Liver (tissue), 9 donors: ENCODE results near the gene LYSET. TPM values are rescaled to one million over a fixed set of nuclear protein-coding genes. Genes with fewer than 3 reads are reported as not detected.

Experiments
- DNase-seq: peaks from one replicate; pipeline ENCODE4 v3.0.0-alpha.2; 2017; ENCODE audit warnings: low spot score
- H3K27ac ChIP-seq, 2 donors: one replicate each; pipeline ENCODE4 v1.7.0; 2013; ENCODE audit warnings: inconsistent platforms in 2 of 2, low read length in 2 of 2, control low read depth in 1 of 2, low read depth in 1 of 2, mild to moderate bottlenecking in 1 of 2
- H3K27me3 ChIP-seq, 4 donors: one replicate each; pipeline versions ENCODE4 v1.6.1 to v1.7.0; 2013; ENCODE audit warnings: low read length in 3 of 4, inconsistent platforms in 1 of 4, mild to moderate bottlenecking in 1 of 4, moderate library complexity in 1 of 4; ENCODE audit not compliant: control insufficient read depth in 4 of 4, insufficient read depth in 4 of 4
- H3K36me3 ChIP-seq, 4 donors: one replicate each; pipeline versions ENCODE4 v1.6.1 to v1.7.0; 2013; ENCODE audit warnings: low read length in 3 of 4, mild to moderate bottlenecking in 3 of 4, low read depth in 1 of 4, moderate library complexity in 1 of 4; ENCODE audit not compliant: control insufficient read depth in 4 of 4, insufficient read depth in 3 of 4
- H3K4me1 ChIP-seq, 4 donors: one replicate each; pipeline versions ENCODE4 v1.6.1 to v1.7.0; 2013; ENCODE audit warnings: low read length in 3 of 4, mild to moderate bottlenecking in 3 of 4, moderate library complexity in 1 of 4; ENCODE audit not compliant: control insufficient read depth in 4 of 4, insufficient read depth in 4 of 4
- H3K4me3 ChIP-seq, 3 donors: one replicate each; pipeline versions ENCODE4 v1.6.1 to v1.7.0; 2013; ENCODE audit warnings: low read length in 3 of 3, control low read depth in 1 of 3, low read depth in 1 of 3, mild to moderate bottlenecking in 1 of 3
- H3K9ac ChIP-seq, 2 donors: one replicate each; pipeline ENCODE4 v1.7.0; 2013; ENCODE audit warnings: low read length in 2 of 2, mild to moderate bottlenecking in 2 of 2, moderate library complexity in 2 of 2, control low read depth in 1 of 2, low read depth in 1 of 2
- H3K9me3 ChIP-seq, 4 donors: one replicate each; pipeline versions ENCODE4 v1.6.1 to v1.7.0; 2013; ENCODE audit warnings: low read length in 3 of 4; ENCODE audit not compliant: control insufficient read depth in 4 of 4
- EGR1 ChIP-seq, 2 donors: IDR thresholded peaks; 2 replicates each; pipeline ENCODE4 v1.6.1; 2016 to 2018; ENCODE audit warnings: antibody characterized with exemption in 2 of 2, low read depth in 2 of 2
- FOXA1 ChIP-seq: IDR thresholded peaks from 2 replicates; pipeline ENCODE4 v1.6.1; 2016; ENCODE audit warnings: antibody characterized with exemption
- FOXA2 ChIP-seq: IDR thresholded peaks from 2 replicates; pipeline ENCODE4 v1.6.1; 2016; ENCODE audit warnings: antibody characterized with exemption
- GABPA ChIP-seq, 2 donors: IDR thresholded peaks in 1 of 2; conservative IDR thresholded peaks in 1 of 2; 2 replicates each; pipeline ENCODE4 v1.6.1; 2016; ENCODE audit warnings: antibody characterized with exemption in 2 of 2, mild to moderate bottlenecking in 1 of 2, moderate library complexity in 1 of 2
- HNF4A ChIP-seq, 2 donors: conservative IDR thresholded peaks; 2 replicates each; pipeline ENCODE4 v1.6.1; 2016; ENCODE audit warnings: antibody characterized with exemption in 2 of 2, mild to moderate bottlenecking in 2 of 2
- HNF4G ChIP-seq: IDR thresholded peaks from 2 replicates; pipeline ENCODE4 v1.6.1; 2016; ENCODE audit warnings: antibody characterized with exemption
- JUND ChIP-seq, 2 donors: IDR thresholded peaks; 2 replicates each; pipeline ENCODE4 v1.6.1; 2016; ENCODE audit warnings: antibody characterized with exemption in 2 of 2
- NR2F2 ChIP-seq: IDR thresholded peaks from 2 replicates; pipeline ENCODE4 v1.6.1; 2016; ENCODE audit warnings: antibody characterized with exemption
- RAD21 ChIP-seq, 2 donors: IDR thresholded peaks; 2 replicates each; pipeline ENCODE4 v1.6.1; 2016; ENCODE audit warnings: antibody characterized with exemption in 2 of 2, mild to moderate bottlenecking in 2 of 2
- RXRA ChIP-seq, 2 donors: IDR thresholded peaks; 2 replicates each; pipeline ENCODE4 v1.6.1; 2017 to 2018; ENCODE audit warnings: antibody characterized with exemption in 2 of 2, mild to moderate bottlenecking in 1 of 2
- SP1 ChIP-seq: IDR thresholded peaks from 2 replicates; pipeline ENCODE4 v1.6.1; 2018; ENCODE audit warnings: antibody characterized with exemption, mild to moderate bottlenecking
- TAF1 ChIP-seq: conservative IDR thresholded peaks from 2 replicates; pipeline ENCODE4 v1.6.1; 2016; ENCODE audit warnings: antibody characterized with exemption, mild to moderate bottlenecking
- YY1 ChIP-seq: IDR thresholded peaks from 2 replicates; pipeline ENCODE4 v1.6.1; 2016; ENCODE audit warnings: antibody characterized with exemption, mild to moderate bottlenecking
- WGBS: extraction: QIAGEN DNeasy Blood & Tissue Kit; methylation state at CpG from one replicate; pipeline ENCODE4 v1.1.7; 2013; 5-methylcytosine and 5-hydroxymethylcytosine counted together
- polyA plus RNA-seq, 2 donors: library from polyadenylated mRNA; stranded (reverse) in 1 of 2; unstranded in 1 of 2; fragments of 200-250 nt in 1 of 2; fragments of >200 nt in 1 of 2; fragmentation: Nextera tagmentation in 1 of 2; extraction: Ambion mirVana in 1 of 2; gene quantifications; one replicate each; pipeline versions ENCODE4 v1.2.1 to v1.2.3, GENCODE V29; 2013 to 2015
- total RNA-seq, 2 donors: library from RNA; depleted of rRNA; stranded (reverse); fragments of >200 nt; gene quantifications; one replicate each; pipeline ENCODE4 v1.2.3, GENCODE V29; 2014
- TF ChIP-seq, protein P1 (sequence below): IDR thresholded peaks from 2 replicates; pipeline ENCODE4 v1.6.1; 2016; ENCODE audit warnings: antibody characterized with exemption, mild to moderate bottlenecking
- TF ChIP-seq, protein P2 (sequence below): IDR thresholded peaks from 2 replicates; pipeline ENCODE4 v1.6.1; 2016; ENCODE audit warnings: antibody characterized with exemption
- TF ChIP-seq, protein P3 (sequence below): IDR thresholded peaks from 2 replicates; pipeline ENCODE4 v1.6.1; 2016; ENCODE audit warnings: antibody characterized with exemption
- TF ChIP-seq, protein P4 (sequence below): fragments of 150-350 bp; IDR thresholded peaks from 2 replicates; pipeline ENCODE4 v1.5.1; 2017; ENCODE audit warnings: improper control_type of control experiment, low read depth, low read length; ENCODE audit not compliant: missing input control
- TF ChIP-seq, protein P5 (sequence below): IDR thresholded peaks from 2 replicates; pipeline ENCODE4 v1.6.1; 2016; ENCODE audit warnings: antibody characterized with exemption
- donor health status: healthy.
- donor health status: healthy.
- donor health status: healthy.
- donor health status: healthy.
- donor health status: healthy.

LYSET gene
- total and polyA plus RNA-seq, 4 donors: 5.6 to 13.4 (median 6.5) TPM

DNA sequence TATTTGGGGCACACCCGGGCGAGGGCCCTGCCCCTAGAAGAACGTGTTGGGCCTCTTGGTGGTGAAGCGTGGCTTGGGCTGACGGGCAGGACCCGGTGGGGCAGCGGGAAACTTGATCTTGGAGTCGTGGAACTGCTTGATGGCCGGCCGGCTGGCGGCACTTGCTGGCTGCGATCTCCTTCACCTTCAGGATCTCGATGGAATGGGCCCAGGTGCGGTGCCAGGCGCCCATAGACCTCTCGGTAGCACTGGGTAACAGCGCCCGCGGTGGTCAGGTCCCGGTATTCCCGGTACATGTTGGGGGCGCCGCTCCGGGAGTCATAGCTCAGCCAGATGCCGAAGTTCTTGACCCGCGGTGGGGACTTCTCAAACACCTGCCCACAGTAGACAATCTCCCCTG lies 38.4 kb downstream of the LYSET start:
- TF ChIP-seq, protein P1, sequence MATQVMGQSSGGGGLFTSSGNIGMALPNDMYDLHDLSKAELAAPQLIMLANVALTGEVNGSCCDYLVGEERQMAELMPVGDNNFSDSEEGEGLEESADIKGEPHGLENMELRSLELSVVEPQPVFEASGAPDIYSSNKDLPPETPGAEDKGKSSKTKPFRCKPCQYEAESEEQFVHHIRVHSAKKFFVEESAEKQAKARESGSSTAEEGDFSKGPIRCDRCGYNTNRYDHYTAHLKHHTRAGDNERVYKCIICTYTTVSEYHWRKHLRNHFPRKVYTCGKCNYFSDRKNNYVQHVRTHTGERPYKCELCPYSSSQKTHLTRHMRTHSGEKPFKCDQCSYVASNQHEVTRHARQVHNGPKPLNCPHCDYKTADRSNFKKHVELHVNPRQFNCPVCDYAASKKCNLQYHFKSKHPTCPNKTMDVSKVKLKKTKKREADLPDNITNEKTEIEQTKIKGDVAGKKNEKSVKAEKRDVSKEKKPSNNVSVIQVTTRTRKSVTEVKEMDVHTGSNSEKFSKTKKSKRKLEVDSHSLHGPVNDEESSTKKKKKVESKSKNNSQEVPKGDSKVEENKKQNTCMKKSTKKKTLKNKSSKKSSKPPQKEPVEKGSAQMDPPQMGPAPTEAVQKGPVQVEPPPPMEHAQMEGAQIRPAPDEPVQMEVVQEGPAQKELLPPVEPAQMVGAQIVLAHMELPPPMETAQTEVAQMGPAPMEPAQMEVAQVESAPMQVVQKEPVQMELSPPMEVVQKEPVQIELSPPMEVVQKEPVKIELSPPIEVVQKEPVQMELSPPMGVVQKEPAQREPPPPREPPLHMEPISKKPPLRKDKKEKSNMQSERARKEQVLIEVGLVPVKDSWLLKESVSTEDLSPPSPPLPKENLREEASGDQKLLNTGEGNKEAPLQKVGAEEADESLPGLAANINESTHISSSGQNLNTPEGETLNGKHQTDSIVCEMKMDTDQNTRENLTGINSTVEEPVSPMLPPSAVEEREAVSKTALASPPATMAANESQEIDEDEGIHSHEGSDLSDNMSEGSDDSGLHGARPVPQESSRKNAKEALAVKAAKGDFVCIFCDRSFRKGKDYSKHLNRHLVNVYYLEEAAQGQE: no peak
- TF ChIP-seq EGR1 (IDR thresholded peaks at IDR 0.05; ENCODE audit: low read depth in 2 of 2) (no peak), FOXA2 (no peak), JUND (IDR thresholded peaks at IDR 0.05) (no peak), HNF4A (conservative IDR thresholded peaks at IDR 0.05) (no peak), YY1 (no peak), FOXA1 (no peak), TAF1 (no peak)
- TF ChIP-seq, protein P2, sequence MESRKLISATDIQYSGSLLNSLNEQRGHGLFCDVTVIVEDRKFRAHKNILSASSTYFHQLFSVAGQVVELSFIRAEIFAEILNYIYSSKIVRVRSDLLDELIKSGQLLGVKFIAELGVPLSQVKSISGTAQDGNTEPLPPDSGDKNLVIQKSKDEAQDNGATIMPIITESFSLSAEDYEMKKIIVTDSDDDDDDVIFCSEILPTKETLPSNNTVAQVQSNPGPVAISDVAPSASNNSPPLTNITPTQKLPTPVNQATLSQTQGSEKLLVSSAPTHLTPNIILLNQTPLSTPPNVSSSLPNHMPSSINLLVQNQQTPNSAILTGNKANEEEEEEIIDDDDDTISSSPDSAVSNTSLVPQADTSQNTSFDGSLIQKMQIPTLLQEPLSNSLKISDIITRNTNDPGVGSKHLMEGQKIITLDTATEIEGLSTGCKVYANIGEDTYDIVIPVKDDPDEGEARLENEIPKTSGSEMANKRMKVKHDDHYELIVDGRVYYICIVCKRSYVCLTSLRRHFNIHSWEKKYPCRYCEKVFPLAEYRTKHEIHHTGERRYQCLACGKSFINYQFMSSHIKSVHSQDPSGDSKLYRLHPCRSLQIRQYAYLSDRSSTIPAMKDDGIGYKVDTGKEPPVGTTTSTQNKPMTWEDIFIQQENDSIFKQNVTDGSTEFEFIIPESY: no peak
- H3K27me3 ChIP-seq: no peaks in the 10 kb centered on the region
- H3K9me3 ChIP-seq: no peaks in the 10 kb centered on the region
- no peaks in the 10 kb centered on the region for H3K4me1 ChIP-seq
- no peak overlapping the region for H3K9ac ChIP-seq
- DNase-seq: no peak
- H3K36me3 ChIP-seq: peaks cover 9 to 56% (median 34%) of the 10 kb centered on the region in 4 donors
- 98% methylated on average over 27 of the region's 27 CpGs for WGBS
- no peak overlapping the region for H3K4me3 ChIP-seq
- H3K27ac ChIP-seq: no peak overlapping the region

DNA sequence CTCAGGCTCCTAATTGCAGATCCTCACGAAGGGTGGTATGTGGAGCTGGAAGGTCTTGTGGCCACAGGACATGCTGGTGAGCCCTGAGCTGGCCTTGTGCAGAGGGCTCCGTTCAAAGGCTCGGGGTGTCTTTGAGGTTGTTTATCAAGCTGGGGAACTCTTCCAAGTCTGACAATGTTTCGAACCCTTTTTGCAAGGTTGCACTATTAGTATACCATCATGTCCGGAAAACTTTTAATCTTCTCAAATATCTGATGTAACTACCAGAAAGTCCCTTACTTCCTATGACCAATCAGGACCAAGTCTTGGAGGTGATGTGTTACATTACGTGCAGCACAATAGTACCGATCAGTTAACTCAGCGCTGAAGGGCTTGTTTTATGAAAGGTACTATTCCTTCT lies 43.4 kb downstream of the LYSET start:
- no peak overlapping the region for H3K9ac ChIP-seq
- peaks cover 3 to 41% (median 26%) of the 10 kb centered on the region in 4 donors for H3K36me3 ChIP-seq
- H3K27me3 ChIP-seq: no peaks in the 10 kb centered on the region
- H3K4me3 ChIP-seq: no peak overlapping the region
- DNase-seq: no peak
- TF ChIP-seq, protein P2: no peak
- no peak for TF ChIP-seq YY1
- TF ChIP-seq HNF4A (conservative IDR thresholded peaks at IDR 0.05): no peak
- TF ChIP-seq RAD21 (IDR thresholded peaks at IDR 0.05): no peak
- TF ChIP-seq FOXA1: no peak
- TF ChIP-seq FOXA2: no peak
- TF ChIP-seq NR2F2: no peak
- TF ChIP-seq, protein P3, sequence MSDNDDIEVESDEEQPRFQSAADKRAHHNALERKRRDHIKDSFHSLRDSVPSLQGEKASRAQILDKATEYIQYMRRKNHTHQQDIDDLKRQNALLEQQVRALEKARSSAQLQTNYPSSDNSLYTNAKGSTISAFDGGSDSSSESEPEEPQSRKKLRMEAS: no peak
- no peak for TF ChIP-seq SP1
- TF ChIP-seq JUND (IDR thresholded peaks at IDR 0.05): no peak
- TF ChIP-seq RXRA (IDR thresholded peaks at IDR 0.05): no peak
- no peak for TF ChIP-seq GABPA (IDR thresholded peaks at IDR 0.05 in 1 of 2, conservative IDR thresholded peaks at IDR 0.05 in 1 of 2)
- no peak for TF ChIP-seq EGR1 (IDR thresholded peaks at IDR 0.05; ENCODE audit: low read depth in 2 of 2)
- TF ChIP-seq, protein P1: no peak
- TF ChIP-seq, protein P4, sequence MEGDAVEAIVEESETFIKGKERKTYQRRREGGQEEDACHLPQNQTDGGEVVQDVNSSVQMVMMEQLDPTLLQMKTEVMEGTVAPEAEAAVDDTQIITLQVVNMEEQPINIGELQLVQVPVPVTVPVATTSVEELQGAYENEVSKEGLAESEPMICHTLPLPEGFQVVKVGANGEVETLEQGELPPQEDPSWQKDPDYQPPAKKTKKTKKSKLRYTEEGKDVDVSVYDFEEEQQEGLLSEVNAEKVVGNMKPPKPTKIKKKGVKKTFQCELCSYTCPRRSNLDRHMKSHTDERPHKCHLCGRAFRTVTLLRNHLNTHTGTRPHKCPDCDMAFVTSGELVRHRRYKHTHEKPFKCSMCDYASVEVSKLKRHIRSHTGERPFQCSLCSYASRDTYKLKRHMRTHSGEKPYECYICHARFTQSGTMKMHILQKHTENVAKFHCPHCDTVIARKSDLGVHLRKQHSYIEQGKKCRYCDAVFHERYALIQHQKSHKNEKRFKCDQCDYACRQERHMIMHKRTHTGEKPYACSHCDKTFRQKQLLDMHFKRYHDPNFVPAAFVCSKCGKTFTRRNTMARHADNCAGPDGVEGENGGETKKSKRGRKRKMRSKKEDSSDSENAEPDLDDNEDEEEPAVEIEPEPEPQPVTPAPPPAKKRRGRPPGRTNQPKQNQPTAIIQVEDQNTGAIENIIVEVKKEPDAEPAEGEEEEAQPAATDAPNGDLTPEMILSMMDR: no peak
- no peak for TF ChIP-seq TAF1
- TF ChIP-seq, protein P5, sequence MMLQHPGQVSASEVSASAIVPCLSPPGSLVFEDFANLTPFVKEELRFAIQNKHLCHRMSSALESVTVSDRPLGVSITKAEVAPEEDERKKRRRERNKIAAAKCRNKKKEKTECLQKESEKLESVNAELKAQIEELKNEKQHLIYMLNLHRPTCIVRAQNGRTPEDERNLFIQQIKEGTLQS: no peak
- TF ChIP-seq HNF4G: no peak
- 97% methylated on average over 8 of the region's 8 CpGs for WGBS
- no peaks in the 10 kb centered on the region for H3K9me3 ChIP-seq
- no peak overlapping the region for H3K27ac ChIP-seq
- H3K4me1 ChIP-seq: peaks cover 0 to 9% (median 5%) of the 10 kb centered on the region in 4 donors
